HG03439 (cell line): ENCODE data around the gene TLCD3A.
"Not testable (repeated sequence)": the region's sequence is repeated elsewhere in the genome, so short reads cannot be mapped to it uniquely, and the experiment has no call there.

Experiments used
- ATAC-seq: cut with Tn5 transposase; IDR thresholded peaks from one replicate; pipeline ENCODE4 v1.9.1; 2021; ENCODE audit warnings: mild to moderate bottlenecking, moderate library complexity; ENCODE audit not compliant: unreplicated experiment

TLCD3A gene

DNA sequence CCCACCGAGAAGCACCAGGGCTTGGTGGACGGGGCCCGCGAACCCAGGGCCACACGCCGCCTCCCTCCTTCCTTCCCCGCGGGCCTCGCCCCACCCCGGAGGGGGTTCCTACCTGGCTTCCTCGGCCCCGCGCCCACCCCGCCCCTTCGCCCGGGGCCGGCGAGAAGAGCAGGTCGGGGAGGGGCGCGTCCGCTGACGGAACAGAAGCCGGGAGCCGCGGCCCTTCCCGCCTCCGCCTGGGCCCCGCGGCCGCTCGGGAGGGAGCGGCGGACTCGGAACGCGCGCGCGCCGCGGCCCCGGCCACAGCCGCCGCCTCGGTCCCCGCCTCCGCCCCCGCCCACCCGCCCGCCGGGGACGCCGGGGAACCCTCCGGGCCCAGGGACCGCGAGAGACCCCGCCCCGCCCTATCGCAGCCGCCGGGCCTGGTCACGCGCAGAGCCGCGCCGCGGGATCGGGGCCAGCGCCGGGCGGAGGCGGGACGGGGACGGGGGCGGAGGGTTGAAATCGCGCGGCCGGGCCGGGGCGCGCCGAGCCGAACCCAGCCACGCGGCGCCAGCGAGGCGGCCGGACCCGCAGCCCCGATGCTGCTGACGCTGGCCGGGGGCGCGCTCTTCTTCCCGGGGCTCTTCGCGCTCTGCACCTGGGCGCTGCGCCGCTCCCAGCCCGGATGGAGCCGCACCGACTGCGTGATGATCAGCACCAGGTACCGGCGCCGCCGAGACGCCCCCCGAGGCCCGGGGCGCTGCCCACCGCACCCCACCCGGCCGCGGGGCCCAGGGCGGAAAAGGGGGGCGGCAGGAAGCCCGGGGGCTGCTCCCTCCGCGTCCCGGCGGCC, at the start of gene TLCD3A:
TSS of gene TLCD3A (plus strand) at position 530 of the 835 bp plus-strand sequence. CDS start at position 582, 52 bp downstream.
- no peak for ATAC-seq

DNA sequence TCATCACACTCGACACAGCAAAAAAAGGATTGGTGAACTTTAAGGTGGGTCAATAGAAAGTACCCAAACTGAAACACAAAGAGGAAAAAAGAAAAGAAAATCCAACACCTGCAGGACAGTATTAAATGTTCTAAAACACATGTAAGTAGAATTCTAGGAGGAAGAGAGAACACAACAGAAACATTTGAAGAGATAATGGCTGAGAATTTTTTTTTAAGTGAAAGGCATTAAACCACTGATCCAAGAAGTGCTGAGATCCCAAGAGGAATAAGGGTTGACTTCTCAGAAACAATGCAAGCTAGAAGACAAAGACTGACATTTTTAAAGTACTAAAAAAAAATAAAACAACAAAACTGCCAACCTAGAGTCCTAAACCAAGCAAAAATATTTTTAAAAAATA, 49.4 kb upstream of the TLCD3A start:
- ATAC-seq, result no peak

DNA sequence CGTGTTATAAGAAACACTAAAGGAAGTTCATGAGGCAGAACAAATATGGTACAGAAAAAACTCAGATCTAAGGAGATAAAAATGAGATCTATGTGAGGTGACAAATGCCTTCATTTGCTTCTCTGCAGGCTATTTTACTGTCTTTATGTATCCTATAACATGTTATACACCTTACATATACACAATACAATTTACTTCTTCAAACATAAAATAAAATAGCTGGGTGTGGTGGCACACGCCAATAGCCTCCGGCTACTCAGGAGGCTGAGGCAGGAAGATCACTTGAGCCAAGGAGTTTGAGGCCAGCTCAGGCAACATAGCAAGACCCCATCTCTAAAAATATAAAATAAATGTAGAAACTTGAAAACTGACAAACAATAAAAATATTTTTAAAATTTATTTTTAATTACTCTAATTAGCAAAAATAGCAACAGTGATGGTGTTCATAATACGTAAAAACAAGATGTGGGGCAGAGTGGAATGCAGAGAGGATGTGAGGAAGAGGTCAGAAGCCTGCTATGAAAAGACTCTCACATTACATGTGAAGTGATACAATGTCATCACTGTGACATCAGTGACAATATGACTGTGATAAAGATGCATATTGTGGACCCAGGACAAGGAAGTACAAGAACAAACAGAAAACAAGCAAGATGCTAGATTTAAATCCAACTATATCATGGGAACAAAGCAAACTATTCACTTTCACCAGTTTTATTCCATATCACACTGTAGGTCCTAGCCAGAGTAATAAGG, 48.7 kb upstream of the TLCD3A start:
- ATAC-seq, result no peak

DNA sequence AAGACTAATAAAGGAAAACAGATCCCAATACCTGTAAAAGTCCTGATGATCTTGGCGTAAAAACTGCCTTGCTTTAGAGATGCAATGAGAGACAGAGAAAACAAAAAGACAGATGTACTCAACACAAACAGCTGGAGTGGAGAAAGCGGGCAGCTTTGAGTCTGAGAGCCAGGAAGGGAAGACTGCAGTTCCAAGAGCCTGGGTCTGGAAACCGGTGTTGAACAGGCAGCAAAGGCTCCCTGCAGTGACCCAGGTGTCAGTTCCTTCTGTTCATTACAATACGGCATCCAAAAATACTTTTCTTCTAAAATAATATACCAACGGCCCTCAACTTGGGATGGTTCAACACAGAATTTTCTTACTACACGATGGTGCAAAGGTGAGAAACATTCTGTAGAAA, 47.4 kb upstream of the TLCD3A start:
- ATAC-seq, result no peak

DNA sequence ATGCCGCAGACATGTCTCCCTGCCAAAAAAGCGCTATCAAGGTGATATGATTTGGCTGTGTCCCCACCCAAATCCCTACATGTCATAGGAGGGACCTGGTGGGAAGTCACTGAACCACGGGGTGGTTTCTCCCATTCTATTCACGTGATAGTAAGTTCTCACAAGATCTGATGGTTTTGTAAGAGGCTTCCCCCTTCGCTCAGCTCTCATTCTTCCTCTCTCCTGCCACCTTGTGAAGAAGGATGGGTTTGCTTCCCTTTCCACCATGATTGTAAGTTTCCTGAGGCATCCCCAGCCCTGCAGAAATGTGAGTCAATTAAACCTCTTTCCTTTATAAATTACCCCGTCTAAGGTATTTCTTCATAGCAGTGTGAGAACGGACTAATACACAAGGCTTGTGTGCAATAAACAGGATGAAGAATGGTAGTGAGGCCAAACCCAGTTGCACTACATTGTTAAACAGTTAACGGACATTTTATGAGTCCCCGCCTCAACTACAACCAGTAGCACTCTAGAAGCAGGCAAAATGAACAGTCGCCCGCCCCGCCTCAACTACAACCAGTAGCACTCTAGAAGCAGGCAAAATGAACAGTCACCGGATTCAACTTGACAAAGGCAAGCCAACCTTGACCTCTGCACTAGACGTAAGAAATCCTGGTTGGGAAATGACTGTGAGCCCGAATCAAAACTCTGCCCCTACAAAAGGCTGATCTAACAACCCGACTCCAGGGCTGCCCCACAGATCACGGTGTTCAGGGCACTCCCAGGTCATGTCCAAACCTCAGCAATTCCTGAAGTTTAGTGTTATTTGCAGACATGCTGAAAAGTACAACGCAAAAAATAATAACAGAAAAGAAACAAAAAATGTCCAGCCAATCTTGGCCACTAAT, 44.1 kb upstream of the TLCD3A start:
- ATAC-seq, result no peak

DNA sequence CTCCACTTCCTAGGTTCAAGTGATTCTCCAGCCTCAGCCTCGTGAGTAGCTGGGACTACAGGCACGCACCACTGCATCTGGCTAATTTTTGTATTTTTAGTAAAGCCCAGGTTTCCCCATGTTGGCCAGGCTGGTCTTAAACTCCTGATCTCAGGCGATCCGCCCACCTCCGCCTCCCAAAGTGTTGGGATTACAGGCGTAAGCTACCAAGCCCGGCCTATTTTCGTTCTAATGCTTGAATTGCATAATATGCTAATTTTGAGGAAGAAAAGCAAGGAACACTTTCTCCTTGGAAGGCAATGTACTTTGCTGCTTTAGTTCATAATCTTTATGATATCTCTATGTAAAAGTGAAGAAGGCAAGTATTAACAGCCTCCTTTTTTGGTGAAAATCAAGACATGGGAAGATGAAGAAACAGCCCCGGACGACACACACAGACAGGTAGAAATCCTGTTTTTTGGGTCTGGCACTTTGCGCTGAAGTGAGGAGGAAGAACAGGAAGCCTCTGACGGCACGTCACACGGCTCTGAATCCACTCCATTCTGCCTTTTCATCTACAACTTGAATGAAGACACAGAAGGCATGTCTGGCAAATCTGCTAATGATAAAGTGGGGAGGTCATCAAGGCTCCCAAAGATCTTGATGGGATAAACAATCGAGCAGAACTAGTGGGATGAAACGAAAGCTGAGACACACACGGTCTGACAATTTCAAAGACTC, 42.7 kb upstream of the TLCD3A start:
- ATAC-seq, result no peak

DNA sequence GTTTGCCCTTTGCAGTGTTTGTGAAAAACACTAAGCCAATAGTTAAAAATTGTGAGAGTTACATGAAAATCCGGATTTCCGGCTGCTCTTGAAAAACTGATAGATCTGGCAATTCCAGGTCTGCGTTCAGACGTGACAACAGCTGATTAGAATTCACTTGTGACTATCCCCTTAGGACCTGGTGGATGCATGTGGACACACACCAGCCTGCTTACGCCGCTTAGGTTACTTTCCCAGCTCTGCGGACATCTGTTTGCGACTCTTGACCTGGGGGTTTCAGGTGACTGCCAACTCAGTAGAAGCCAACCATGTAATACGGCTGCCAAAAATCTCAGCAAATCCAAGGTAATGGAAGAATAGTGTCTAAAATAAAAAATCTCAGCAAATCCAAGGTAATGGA, 42.0 kb upstream of the TLCD3A start:
- no peak for ATAC-seq

DNA sequence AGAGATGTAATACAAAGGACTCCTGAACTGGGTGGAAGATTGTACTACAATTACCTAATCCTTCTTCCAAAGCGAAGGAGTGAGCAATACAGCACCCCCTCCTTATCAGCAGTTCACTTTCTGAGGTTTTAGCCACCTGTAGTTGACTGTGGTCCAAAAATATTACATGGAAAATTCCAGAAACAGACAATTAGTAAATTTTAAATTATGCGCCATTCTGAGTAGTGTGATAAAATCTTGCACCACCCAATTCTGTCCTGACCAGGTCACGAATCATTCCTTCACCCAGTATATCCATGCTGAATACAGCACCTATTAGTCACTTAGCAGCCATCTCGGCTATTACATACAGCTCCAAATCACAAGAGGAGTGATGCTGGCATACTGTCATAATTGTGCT, 41.0 kb upstream of the TLCD3A start:
- no peak for ATAC-seq

DNA sequence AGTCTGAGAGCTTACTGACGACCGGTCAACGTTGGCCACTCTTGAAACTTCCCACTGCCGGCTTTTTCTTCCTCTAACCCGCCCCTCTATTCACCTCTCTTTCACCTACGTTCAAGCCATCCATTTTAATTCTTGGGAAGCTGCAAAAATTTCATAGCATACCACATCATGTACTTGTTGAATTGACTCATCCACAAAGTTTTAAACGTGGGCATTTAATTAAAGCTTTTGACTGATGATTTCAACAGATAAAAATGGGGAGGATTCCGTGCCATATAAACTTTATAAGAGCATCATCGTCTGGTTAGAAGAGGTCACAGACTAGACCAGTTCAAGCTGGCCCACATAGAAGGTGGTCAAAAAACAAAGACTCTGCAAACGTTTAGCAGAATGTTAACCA, 40.3 kb upstream of the TLCD3A start:
- no peak for ATAC-seq

DNA sequence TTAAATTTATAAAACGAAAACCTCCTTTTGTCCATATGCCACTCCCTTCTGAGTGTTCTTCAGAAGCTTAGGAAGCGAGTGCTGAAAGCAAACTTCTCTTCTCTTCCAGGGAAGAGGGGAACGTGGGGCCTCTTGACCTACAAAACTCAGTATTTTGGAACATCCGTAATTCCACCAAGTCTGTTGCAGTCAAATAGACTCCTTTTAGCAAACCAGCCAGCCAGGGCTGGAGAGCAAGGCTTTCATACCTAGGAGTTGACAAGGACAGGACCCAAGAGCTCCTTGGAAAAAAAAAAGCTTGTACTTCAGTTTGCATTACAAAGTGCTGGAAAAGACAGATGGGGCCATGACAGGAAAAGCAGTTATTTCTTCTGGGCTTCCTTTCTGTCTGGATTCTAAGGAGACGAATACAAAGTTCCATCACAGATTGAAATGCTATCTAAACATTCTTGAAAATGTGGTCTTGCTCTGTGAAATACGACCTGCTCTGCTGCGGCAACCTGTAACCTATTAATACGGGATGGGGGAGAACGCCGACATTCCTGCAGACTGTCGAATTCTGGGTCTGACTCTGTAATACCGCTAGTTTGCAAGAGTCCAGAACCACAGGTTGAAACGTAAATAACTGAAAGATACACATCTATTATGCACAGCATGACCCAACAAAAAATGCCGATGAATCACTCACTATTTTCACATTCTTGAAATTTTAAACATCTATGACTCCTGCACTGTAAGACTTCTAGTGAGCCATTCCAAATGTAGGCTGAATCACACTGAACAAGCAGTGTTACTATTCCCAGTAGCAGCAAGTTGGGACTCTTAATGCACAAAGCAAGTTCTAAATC, 38.4 kb upstream of the TLCD3A start:
- no peak for ATAC-seq

DNA sequence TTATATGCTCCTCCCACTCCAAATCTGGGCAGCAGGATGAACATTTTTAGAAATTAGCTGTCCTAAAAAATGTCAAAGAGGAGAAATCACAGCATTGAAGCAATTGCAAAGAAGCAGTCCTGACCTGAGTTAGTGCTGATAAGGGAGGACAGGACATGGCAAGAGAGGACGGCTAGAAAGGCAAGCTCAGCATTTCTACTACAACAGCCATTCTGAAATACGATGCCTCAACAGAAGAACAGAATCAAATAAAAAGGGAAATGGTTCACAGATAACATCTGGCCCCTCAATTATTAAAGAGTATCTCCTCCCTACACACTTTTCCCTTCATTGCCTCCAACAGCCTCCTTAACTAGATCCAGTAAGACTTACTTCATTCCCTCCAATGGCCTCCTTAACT, 36.0 kb upstream of the TLCD3A start:
- no peak for ATAC-seq

DNA sequence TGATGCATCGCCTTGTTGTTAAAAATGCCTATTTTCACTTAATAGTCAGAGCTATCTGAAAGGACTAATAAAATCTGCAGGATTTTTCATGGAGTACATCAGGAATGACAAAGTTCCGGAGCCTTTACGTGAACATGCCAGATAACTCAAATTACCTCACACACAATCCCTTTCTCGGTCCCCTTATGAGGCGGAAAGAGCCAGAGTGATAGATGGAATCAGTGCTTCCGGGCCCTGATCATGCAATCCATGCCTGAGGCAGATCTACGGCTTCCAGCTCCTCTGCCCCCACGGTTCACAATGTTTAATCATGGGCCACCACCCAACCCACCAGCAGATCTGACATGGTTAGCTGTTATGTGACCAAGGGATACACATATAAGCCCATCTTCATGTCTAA, 34.7 kb upstream of the TLCD3A start:
- ATAC-seq, result no peak

DNA sequence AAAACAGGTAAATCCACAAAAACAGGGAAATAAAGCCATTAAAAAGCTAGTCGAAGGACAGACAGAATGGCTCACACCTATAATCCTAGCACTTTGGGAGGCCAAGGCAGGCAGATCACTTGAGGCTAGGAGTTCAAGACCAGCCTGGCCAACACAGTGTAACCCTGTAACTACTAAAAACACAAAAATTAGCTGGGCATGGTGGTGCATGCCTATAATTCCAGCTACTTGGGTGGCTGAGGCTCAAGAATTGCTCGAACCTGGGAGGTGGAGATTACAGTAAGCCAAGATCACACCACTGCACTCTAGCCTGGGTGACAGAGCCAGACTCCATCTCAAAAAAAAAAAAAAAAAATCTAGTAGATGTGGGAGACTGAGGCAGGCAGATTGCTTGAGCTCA, 34.3 kb upstream of the TLCD3A start:
- not testable (repeated sequence) for ATAC-seq

DNA sequence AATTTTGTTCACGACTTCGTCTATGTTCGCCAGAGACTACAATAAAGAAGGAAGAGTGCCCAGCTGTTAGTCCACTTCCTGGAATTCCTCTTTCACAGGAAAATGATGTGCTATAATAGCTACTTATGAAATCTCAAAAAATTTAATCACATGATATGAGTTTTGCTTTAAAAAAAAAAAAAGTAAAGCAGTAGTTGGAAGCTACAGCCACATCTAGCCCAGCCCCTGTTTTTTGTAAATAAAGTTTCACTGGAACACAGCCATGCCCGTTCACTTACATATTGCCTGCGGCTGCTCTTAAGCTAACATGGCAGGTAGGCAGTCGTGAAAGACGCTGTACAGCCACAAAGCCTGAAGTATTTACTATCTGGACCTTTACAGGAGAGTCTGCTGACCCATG, 33.1 kb upstream of the TLCD3A start:
- no peak for ATAC-seq

DNA sequence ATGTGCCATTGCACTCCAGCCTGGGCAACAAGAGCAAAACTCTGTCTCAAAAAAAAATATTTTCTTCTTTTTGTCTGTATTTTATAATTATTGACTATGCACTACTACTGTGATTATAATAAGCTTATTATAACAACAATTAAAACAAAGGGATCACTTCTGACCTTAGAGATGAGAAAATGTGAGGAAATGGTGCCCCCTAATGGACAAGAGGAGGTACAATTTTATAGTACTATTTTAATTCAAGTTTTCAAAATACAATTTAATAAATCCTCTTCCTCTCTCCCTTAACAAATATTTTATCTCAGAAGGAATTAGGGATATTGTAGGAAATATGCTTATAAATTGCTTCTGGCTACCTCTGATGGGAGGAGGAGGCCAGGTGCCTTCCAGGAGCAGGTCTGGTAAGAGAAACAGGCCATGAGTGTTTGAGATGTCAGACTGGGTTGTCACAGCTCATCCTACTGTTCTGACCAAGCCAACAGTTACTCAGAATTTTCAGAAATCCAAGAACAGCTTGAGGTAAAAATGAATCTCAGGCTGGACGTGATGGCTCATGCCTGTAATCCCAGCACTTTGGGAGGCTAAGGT, 31.8 kb upstream of the TLCD3A start:
- ATAC-seq, result no peak

DNA sequence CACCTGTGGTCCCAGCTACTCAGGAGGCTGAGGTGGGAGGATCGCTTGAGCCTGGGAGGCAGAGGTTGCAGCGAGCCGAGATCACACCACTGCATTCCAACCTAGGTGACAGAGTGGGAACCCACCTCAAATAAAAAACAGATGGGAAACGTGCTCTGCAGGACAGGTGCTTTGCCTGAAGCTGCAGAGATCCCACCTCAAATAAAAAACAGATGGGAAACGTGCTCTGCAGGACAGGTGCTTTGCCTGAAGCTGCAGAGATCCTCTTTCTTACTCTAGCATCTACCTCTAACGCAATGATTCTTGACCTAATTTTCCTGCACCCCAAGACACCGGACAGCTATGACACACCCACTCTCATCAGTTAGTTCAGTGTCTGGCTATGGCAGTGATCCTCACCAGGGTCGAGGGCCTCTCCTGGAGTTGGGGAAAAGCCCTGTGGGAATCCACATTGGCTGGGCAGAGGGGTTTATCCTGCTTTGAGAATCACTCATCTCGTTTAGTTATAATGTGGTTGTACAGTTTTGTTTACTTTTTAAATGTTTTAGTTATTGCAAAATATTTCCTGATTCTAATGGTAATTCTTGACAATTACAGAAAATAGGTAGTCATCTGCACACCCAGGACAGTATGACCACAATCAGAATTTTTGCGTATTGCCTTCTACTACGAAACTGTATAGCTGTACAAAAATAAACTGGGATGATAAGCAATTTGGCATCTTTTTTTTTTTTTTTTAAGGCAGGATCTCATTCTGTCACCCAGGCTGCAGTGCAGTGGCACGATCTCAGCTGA, 29.1 kb upstream of the TLCD3A start:
- ATAC-seq, result no peak

DNA sequence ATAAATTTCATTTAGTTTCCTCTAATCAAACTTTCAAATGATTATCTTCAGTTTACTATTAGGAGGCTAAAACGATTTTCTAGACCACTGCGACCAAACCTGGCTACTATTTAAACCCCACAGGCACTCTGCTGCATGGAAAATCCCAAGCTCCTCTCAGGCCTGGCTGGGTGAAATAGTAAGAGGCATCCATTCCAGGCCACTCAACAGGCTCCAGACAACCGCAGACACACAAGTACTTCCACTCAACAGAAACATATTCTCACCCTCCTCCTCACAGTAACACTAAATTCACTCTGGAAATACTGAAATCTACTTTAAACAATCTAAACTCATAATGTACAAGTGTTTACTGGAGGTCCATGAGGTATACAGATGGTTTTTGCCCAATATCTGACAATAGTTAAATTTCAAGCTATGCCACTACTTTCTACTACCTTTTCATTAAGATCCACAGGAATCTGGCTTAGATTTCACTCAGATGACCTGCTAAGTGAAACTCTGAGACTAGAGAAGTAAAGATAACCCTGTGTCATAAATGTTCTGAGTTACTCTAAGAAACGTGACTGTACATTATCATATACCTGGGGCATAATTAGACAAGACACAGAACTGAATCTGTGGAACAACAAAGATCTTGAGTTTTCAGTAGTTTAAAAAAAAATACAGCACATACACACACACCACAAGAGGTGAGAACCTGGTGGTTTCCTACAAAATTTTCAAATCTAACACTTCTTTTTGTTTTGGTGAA, 28.1 kb upstream of the TLCD3A start:
- no peak for ATAC-seq

DNA sequence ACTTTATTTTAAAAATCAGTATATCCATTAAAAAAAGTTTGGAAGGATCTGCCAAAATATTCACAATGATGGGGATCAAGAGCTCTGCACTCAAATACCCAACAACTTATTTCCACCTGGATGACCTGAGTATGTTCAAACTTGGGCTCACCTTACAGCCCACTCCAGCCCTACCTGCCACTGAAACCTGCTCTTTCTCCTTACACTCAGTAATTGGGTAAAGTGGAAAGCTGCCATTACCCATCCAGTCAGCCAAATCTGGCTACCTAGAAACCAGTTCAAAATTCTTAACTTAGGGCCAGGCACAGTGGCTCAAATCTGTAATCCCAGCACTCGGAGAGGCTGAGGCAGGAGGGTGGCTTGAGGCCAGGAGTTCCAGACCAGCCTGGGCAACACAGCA, 27.4 kb upstream of the TLCD3A start:
- ATAC-seq, result no peak
